Measurements from ENCODE around the gene NRAP.

GRCh38 chr10:113585949-113586348 is 77.9 kb downstream of the NRAP start:
- TF ChIP-seq, protein P1, sequence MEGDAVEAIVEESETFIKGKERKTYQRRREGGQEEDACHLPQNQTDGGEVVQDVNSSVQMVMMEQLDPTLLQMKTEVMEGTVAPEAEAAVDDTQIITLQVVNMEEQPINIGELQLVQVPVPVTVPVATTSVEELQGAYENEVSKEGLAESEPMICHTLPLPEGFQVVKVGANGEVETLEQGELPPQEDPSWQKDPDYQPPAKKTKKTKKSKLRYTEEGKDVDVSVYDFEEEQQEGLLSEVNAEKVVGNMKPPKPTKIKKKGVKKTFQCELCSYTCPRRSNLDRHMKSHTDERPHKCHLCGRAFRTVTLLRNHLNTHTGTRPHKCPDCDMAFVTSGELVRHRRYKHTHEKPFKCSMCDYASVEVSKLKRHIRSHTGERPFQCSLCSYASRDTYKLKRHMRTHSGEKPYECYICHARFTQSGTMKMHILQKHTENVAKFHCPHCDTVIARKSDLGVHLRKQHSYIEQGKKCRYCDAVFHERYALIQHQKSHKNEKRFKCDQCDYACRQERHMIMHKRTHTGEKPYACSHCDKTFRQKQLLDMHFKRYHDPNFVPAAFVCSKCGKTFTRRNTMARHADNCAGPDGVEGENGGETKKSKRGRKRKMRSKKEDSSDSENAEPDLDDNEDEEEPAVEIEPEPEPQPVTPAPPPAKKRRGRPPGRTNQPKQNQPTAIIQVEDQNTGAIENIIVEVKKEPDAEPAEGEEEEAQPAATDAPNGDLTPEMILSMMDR (optimal IDR thresholded peaks at IDR 0.05 in 1 of 3, IDR thresholded peaks at IDR 0.05 in 1 of 3, conservative IDR thresholded peaks at IDR 0.05 in 1 of 3; ENCODE audit: extremely low read depth in 1 of 3, insufficient read depth in 2 of 3, low read length in 3 of 3): no peak
- no peak for TF ChIP-seq EZH2 (IDR thresholded peaks at IDR 0.05; ENCODE audit: low read length)
